Measurements from ENCODE around the gene PACSIN1.

Gene PACSIN1

GRCh38 chr6:34506718-34507117 lies 40.8 kb downstream of the PACSIN1 start:
- Histone ChIP-seq H3K36me3 (no peaks in the 10 kb centered on the region), H3K9me3 (no peaks in the 10 kb centered on the region), H3K4me1 (no peaks in the 10 kb centered on the region), H3K4me3 (ENCODE audit: low read depth, low read length) (no peak overlapping the region), H3K27me3 (no peaks in the 10 kb centered on the region)
- TF ChIP-seq CTCF (IDR thresholded peaks at IDR 0.05; ENCODE audit: low read depth, low read length): no peak
- DNase-seq: no peak

GRCh38 chr6:34508425-34508824 lies 42.5 kb downstream of the PACSIN1 start:
- Histone ChIP-seq H3K4me1 (no peaks in the 10 kb centered on the region), H3K36me3 (no peaks in the 10 kb centered on the region), H3K4me3 (ENCODE audit: low read depth, low read length) (no peak overlapping the region), H3K27me3 (no peaks in the 10 kb centered on the region), H3K9me3 (no peaks in the 10 kb centered on the region)
- no peak for DNase-seq
- TF ChIP-seq CTCF (IDR thresholded peaks at IDR 0.05; ENCODE audit: low read depth, low read length): no peak

- TF ChIP-seq CTCF (IDR thresholded peaks at IDR 0.05; ENCODE audit: low read depth, low read length): no peak
- no peaks in the 10 kb centered on the region for H3K27me3 ChIP-seq
- H3K4me3 ChIP-seq (ENCODE audit: low read depth, low read length): no peak overlapping the region
- no peaks in the 10 kb centered on the region for H3K9me3 ChIP-seq
- DNase-seq: no peak
- peaks cover 5% of the 10 kb centered on the region for H3K4me1 ChIP-seq
- H3K36me3 ChIP-seq: no peaks in the 10 kb centered on the region
Observed at GRCh38 chr6:34509782-34510181, 43.9 kb downstream of the PACSIN1 start.

GRCh38 chr6:34510299-34510698 lies 44.4 kb downstream of the PACSIN1 start:
- H3K9me3 ChIP-seq: no peaks in the 10 kb centered on the region
- H3K4me1 ChIP-seq: peaks cover 5% of the 10 kb centered on the region
- H3K36me3 ChIP-seq: no peaks in the 10 kb centered on the region
- no peaks in the 10 kb centered on the region for H3K27me3 ChIP-seq
- DNase-seq: no peak
- TF ChIP-seq CTCF (IDR thresholded peaks at IDR 0.05; ENCODE audit: low read depth, low read length): no peak
- H3K4me3 ChIP-seq (ENCODE audit: low read depth, low read length): no peak overlapping the region

GRCh38 chr6:34511214-34511914 lies 45.5 kb downstream of the PACSIN1 start:
- no peak for DNase-seq
- Histone ChIP-seq H3K4me1 (peaks cover 5% of the 10 kb centered on the region), H3K27me3 (no peaks in the 10 kb centered on the region), H3K36me3 (no peaks in the 10 kb centered on the region), H3K4me3 (ENCODE audit: low read depth, low read length) (no peak overlapping the region), H3K9me3 (no peaks in the 10 kb centered on the region)
- TF ChIP-seq CTCF (IDR thresholded peaks at IDR 0.05; ENCODE audit: low read depth, low read length): no peak

- no peaks in the 10 kb centered on the region for H3K36me3 ChIP-seq
- no peaks in the 10 kb centered on the region for H3K27me3 ChIP-seq
- DNase-seq: no peak
- no peak for TF ChIP-seq CTCF (IDR thresholded peaks at IDR 0.05; ENCODE audit: low read depth, low read length)
- H3K9me3 ChIP-seq: no peaks in the 10 kb centered on the region
- H3K4me1 ChIP-seq: peaks cover 5% of the 10 kb centered on the region
- no peak overlapping the region for H3K4me3 ChIP-seq (ENCODE audit: low read depth, low read length)
Observed at GRCh38 chr6:34511915-34512737, 46.2 kb downstream of the PACSIN1 start.
